HepG2 (cell line): ENCODE measurements around the gene TM4SF18. TPM values are rescaled to one million over a fixed set of nuclear protein-coding genes. Genes with fewer than 3 reads are reported as not detected.
A peak's percentile ranks its signal among the peaks of the same experiment; 100 is the strongest.

Experiments used
- CEBPB ChIP-seq: IDR thresholded peaks from 2 replicates; pipeline ENCODE4 v1.6.1; 2011; ENCODE audit warnings: low read depth, low read length, improper control_type of control experiment, borderline replicate concordance
- CEBPG ChIP-seq: IDR thresholded peaks from 2 replicates; pipeline ENCODE4 v1.6.1; 2016
- FOXO1 ChIP-seq: sonication (generic); formaldehyde crosslinking; IDR thresholded peaks from 2 replicates; pipeline ENCODE4 v1.4.0; 2020; ENCODE audit warnings: missing genetic modification reagents
- FOXO4 ChIP-seq: sonication (generic); formaldehyde crosslinking; conservative IDR thresholded peaks from 2 replicates; pipeline ENCODE4 v1.8.1; 2023; ENCODE audit warnings: missing genetic modification reagents
- GABPA ChIP-seq, 2 experiments: IDR thresholded peaks; 2 replicates each; pipeline ENCODE4 v1.6.1; 2011 to 2016; ENCODE audit warnings: low read depth in 2 of 2, low read length in 1 of 2, missing biosample characterization in 1 of 2, missing genetic modification characterization in 1 of 2
- HNF1A ChIP-seq, 2 experiments: sonication (generic) in 1 of 2; formaldehyde crosslinking in 1 of 2; IDR thresholded peaks; 2 replicates each; pipeline versions ENCODE4 v1.4.0 to v1.6.1; 2016 to 2020; ENCODE audit warnings: borderline replicate concordance in 1 of 2, low read depth in 1 of 2, mild to moderate bottlenecking in 1 of 2, missing genetic modification reagents in 1 of 2
- HOXA9 ChIP-seq: sonication (generic); formaldehyde crosslinking; IDR thresholded peaks from 2 replicates; pipeline ENCODE4 v1.8.1; 2022; ENCODE audit warnings: missing genetic modification reagents, mild to moderate bottlenecking, moderate library complexity, borderline replicate concordance
- JDP2 ChIP-seq: sonication (generic); formaldehyde crosslinking; IDR thresholded peaks from 2 replicates; pipeline ENCODE4 v1.8.1; 2022; ENCODE audit warnings: missing genetic modification reagents, borderline replicate concordance
- KLF15 ChIP-seq: sonication (generic); formaldehyde crosslinking; IDR thresholded peaks from 2 replicates; pipeline ENCODE4 v1.8.1; 2023; ENCODE audit warnings: borderline replicate concordance, mild to moderate bottlenecking, inconsistent platforms, missing genetic modification reagents, mixed read lengths
- MEIS1 ChIP-seq: sonication (generic); formaldehyde crosslinking; IDR thresholded peaks from 2 replicates; pipeline ENCODE4 v1.9.0; 2021; ENCODE audit warnings: mild to moderate bottlenecking, missing genetic modification reagents, moderate library complexity, borderline replicate concordance
- MIXL1 ChIP-seq: IDR thresholded peaks from 2 replicates; pipeline ENCODE4 v1.6.1; 2016
- MTA1 ChIP-seq: sonication (generic); formaldehyde crosslinking; IDR thresholded peaks from 2 replicates; pipeline ENCODE4 v1.4.0; 2020; ENCODE audit warnings: missing genetic modification reagents, mild to moderate bottlenecking, borderline replicate concordance
- MXI1 ChIP-seq: IDR thresholded peaks from 3 replicates; pipeline ENCODE4 v1.6.1; 2012; ENCODE audit warnings: low read depth, low read length, inconsistent platforms, borderline replicate concordance
- PAF1 ChIP-seq: IDR thresholded peaks from 2 replicates; pipeline ENCODE4 v1.6.1; 2016; ENCODE audit warnings: missing genetic modification reagents, missing compliant biosample characterization
- PRPF4 ChIP-seq: fragments of 200-400 bp; formaldehyde crosslinking; IDR thresholded peaks from 2 replicates; pipeline ENCODE4 v1.6.1; 2016; ENCODE audit warnings: low read length, low read depth; ENCODE audit not compliant: poor library complexity, severe bottlenecking
- RORA ChIP-seq: sonication (generic); formaldehyde crosslinking; IDR thresholded peaks from 2 replicates; pipeline ENCODE4 v1.5.0; 2020; ENCODE audit warnings: mild to moderate bottlenecking, missing genetic modification reagents, moderate library complexity
- ZNF207 ChIP-seq: fragments of 450-650 bp; IDR thresholded peaks from 2 replicates; pipeline ENCODE4 v1.6.1; 2016; ENCODE audit warnings: antibody characterized with exemption, borderline replicate concordance
- ZNF232 ChIP-seq: sonication (generic); formaldehyde crosslinking; IDR thresholded peaks from 2 replicates; pipeline ENCODE4 v1.4.0; 2020; ENCODE audit warnings: missing genetic modification reagents, borderline replicate concordance
- ZNF484 ChIP-seq: sonication (generic); formaldehyde crosslinking; IDR thresholded peaks from 2 replicates; pipeline ENCODE4 v1.5.1; 2020; ENCODE audit warnings: mild to moderate bottlenecking, low read depth, missing genetic modification reagents, borderline replicate concordance
- ZNF552 ChIP-seq: sonication (generic); formaldehyde crosslinking; IDR thresholded peaks from 2 replicates; pipeline ENCODE4 v1.9.0; 2022; ENCODE audit warnings: missing genetic modification reagents, mild to moderate bottlenecking, borderline replicate concordance
- ZSCAN31 ChIP-seq: sonication (generic); formaldehyde crosslinking; IDR thresholded peaks from 2 replicates; pipeline ENCODE4 v1.5.0; 2020; ENCODE audit warnings: low read depth, mild to moderate bottlenecking, missing genetic modification reagents
- polyA plus RNA-seq, 8 experiments: library from polyadenylated mRNA; depleted of rRNA in 3 of 8; stranded (reverse) in 7 of 8; unstranded in 1 of 8; fragments of >200 nt; fragmentation: Illumina TruSeq in 4 of 8; extraction: Trizol in 4 of 8; gene quantifications; 2 replicates each; pipeline versions ENCODE4 v1.2.1 to v1.2.3, GENCODE V29; 2011 to 2016; ENCODE audit warnings: low read depth in 4 of 8, missing spikeins in 1 of 8, mixed read lengths in 1 of 8; ENCODE audit not compliant: insufficient read depth in 1 of 8
- total RNA-seq, 5 experiments: library from RNA; depleted of rRNA; stranded (reverse); fragments of >200 nt; fragmentation: Illumina TruSeq; extraction: Trizol; gene quantifications; 2 replicates each; pipeline ENCODE4 v1.2.3, GENCODE V29; 2016; ENCODE audit warnings: low read depth in 1 of 5
- TF ChIP-seq, protein P1 (sequence below): IDR thresholded peaks from 2 replicates; pipeline ENCODE4 v1.6.1; 2016; ENCODE audit warnings: control low read depth

TM4SF18 gene
- total and polyA plus RNA-seq, 2 of the 13 experiments (the other 11 are each of a cell fraction or from before 2014, with no cell fraction given) = 0.15 TPM; not detected in 1

GRCh38 chr3:149381173-149382100 lies 48.0 kb upstream of the TM4SF18 start (continued):
- peak; percentile 17; the same call in 1 of the 2 replicates for TF ChIP-seq HNF1A (IDR thresholded peaks at IDR 0.05; ENCODE audit: low read depth)
- no peak for TF ChIP-seq HNF1A (CRISPR knock-in tag; IDR thresholded peaks at IDR 0.05; ENCODE audit: borderline replicate concordance)
- TF ChIP-seq KLF15 (CRISPR knock-in tag) = no peak
- no peak for TF ChIP-seq PRPF4
- peak; percentile 71; the same call in 1 of the 2 replicates for TF ChIP-seq FOXO1 (CRISPR knock-in tag)
- no peak for TF ChIP-seq RORA (CRISPR knock-in tag)
- no peak for TF ChIP-seq PAF1
- no peak for TF ChIP-seq ZNF207
- no peak for TF ChIP-seq GABPA (IDR thresholded peaks at IDR 0.05; ENCODE audit: low read depth, low read length)
- 0 out of 2 replicates have a peak, but pooled peaks have one; percentile 8 for TF ChIP-seq GABPA (CRISPR knock-in tag; IDR thresholded peaks at IDR 0.05; ENCODE audit: low read depth)
- no peak for TF ChIP-seq ZSCAN31 (CRISPR knock-in tag)
- no peak for TF ChIP-seq JDP2
- no peak for TF ChIP-seq ZNF232
- no peak for TF ChIP-seq CEBPB
- TF ChIP-seq ZNF484 (CRISPR knock-in tag) = no peak
- TF ChIP-seq ZNF552 = no peak
- no peak for TF ChIP-seq MTA1 (CRISPR knock-in tag)
- TF ChIP-seq FOXO4 (CRISPR knock-in tag) = no peak
- TF ChIP-seq, protein P1, sequence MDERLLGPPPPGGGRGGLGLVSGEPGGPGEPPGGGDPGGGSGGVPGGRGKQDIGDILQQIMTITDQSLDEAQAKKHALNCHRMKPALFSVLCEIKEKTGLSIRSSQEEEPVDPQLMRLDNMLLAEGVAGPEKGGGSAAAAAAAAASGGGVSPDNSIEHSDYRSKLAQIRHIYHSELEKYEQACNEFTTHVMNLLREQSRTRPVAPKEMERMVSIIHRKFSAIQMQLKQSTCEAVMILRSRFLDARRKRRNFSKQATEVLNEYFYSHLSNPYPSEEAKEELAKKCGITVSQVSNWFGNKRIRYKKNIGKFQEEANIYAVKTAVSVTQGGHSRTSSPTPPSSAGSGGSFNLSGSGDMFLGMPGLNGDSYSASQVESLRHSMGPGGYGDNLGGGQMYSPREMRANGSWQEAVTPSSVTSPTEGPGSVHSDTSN (CRISPR knock-in tag) = no peak
- TF ChIP-seq MIXL1 = no peak
- TF ChIP-seq MXI1 = no peak
- TF ChIP-seq MEIS1 (CRISPR knock-in tag) = 0 out of 2 replicates have a peak, but pooled peaks have one; percentile 19
- no peak for TF ChIP-seq CEBPG (CRISPR knock-in tag)
- TF ChIP-seq HOXA9 = no peak
